Measurements from ENCODE around the gene SMIM14.
"Not testable (repeated sequence)": the region's sequence is repeated elsewhere in the genome, so short reads cannot be mapped to it uniquely, and the experiment has no call there.

SMIM14 gene

GRCh38 chr4:39642885-39643552 is 4.4 kb upstream of the SMIM14 start:
- no peak for DNase-seq

GRCh38 chr4:39641451-39641850 is 2.8 kb upstream of the SMIM14 start:
- DNase-seq = no peak

GRCh38 chr4:39637586-39638353 is 895 bp downstream of the SMIM14 start:
- DNase-seq = peak; percentile 60

- no peak for DNase-seq
Measured at GRCh38 chr4:39637221-39637585, 1.5 kb downstream of the SMIM14 start.

- no peak for DNase-seq
Measured at GRCh38 chr4:39636531-39637184, 2.0 kb downstream of the SMIM14 start.

GRCh38 chr4:39635023-39635422 is 3.6 kb downstream of the SMIM14 start:
- no peak for DNase-seq

- no peak for DNase-seq
Measured at GRCh38 chr4:39631700-39632079, 7.0 kb downstream of the SMIM14 start.

- DNase-seq = no peak
Measured at GRCh38 chr4:39627413-39627812, 11.3 kb downstream of the SMIM14 start.

- DNase-seq = no peak
Measured at GRCh38 chr4:39626913-39627312, 11.8 kb downstream of the SMIM14 start.

- no peak for DNase-seq
Measured at GRCh38 chr4:39626261-39626660, 12.4 kb downstream of the SMIM14 start.

GRCh38 chr4:39621582-39621981 is 17.1 kb downstream of the SMIM14 start:
- DNase-seq = peak; percentile 1

GRCh38 chr4:39620551-39621313 is 17.9 kb downstream of the SMIM14 start:
- no peak for DNase-seq

GRCh38 chr4:39617534-39617933 is 21.1 kb downstream of the SMIM14 start:
- no peak for DNase-seq

- no peak for DNase-seq
Measured at GRCh38 chr4:39616651-39617050, 22.0 kb downstream of the SMIM14 start.

GRCh38 chr4:39616112-39616511 is 22.6 kb downstream of the SMIM14 start:
- not testable (repeated sequence) for DNase-seq

- DNase-seq = no peak
Measured at GRCh38 chr4:39614487-39615162, 24.0 kb downstream of the SMIM14 start.

GRCh38 chr4:39613093-39613656 is 25.5 kb downstream of the SMIM14 start:
- no peak for DNase-seq

- no peak for DNase-seq
Measured at GRCh38 chr4:39609454-39609931, 29.2 kb downstream of the SMIM14 start.

- DNase-seq = no peak
Measured at GRCh38 chr4:39608451-39608850, 30.2 kb downstream of the SMIM14 start.

- DNase-seq = no peak
Measured at GRCh38 chr4:39606747-39607146, 31.9 kb downstream of the SMIM14 start.

- DNase-seq = no peak
Measured at GRCh38 chr4:39597695-39598381, 40.8 kb downstream of the SMIM14 start.

GRCh38 chr4:39596971-39597370 is 41.7 kb downstream of the SMIM14 start:
- no peak for DNase-seq
